Fibroblast of lung (primary cell): Measurements from ENCODE around the gene USP17L11.
"Not testable (repeated sequence)": the region's sequence is repeated elsewhere in the genome, so short reads cannot be mapped to it uniquely, and the experiment has no call there.

ENCODE experiments used
- EZH2 ChIP-seq: IDR thresholded peaks from 2 replicates; pipeline ENCODE4 v1.5.1; 2012; ENCODE audit warnings: low read length, control low read depth, mild to moderate bottlenecking; ENCODE audit errors: missing control alignments
- TF ChIP-seq, protein P1 (sequence below), 2 donors: IDR thresholded peaks in 1 of 2; conservative IDR thresholded peaks in 1 of 2; 1 replicate in 1 of 2; 2 replicates in 1 of 2; pipeline ENCODE4 v1.5.1; 2011 to 2012; ENCODE audit warnings: low read length in 2 of 2, control low read depth in 1 of 2, inconsistent platforms in 1 of 2, low read depth in 1 of 2, mild to moderate bottlenecking in 1 of 2

DNA sequence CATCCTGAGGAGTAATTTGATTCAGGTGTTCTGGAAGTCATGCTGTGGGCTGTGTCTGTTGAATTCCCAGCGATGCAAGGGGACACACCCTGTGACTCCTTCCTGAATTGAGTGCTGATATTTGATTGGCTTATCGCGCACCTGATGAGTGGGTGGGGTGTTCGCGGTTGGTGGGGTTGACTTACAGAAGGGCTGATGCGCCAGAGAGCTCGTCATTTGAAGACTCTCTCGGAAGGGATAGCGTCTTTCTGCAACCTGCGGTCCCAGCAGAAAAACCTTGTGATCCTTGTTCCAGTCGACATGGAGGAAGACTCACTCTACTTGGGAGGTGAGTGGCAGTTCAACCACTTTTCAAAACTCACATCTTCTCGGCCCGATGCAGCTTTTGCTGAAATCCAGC, 4.6 kb downstream of the USP17L11 start, which contains the start of gene USP17L12:
- TF ChIP-seq, protein P1, sequence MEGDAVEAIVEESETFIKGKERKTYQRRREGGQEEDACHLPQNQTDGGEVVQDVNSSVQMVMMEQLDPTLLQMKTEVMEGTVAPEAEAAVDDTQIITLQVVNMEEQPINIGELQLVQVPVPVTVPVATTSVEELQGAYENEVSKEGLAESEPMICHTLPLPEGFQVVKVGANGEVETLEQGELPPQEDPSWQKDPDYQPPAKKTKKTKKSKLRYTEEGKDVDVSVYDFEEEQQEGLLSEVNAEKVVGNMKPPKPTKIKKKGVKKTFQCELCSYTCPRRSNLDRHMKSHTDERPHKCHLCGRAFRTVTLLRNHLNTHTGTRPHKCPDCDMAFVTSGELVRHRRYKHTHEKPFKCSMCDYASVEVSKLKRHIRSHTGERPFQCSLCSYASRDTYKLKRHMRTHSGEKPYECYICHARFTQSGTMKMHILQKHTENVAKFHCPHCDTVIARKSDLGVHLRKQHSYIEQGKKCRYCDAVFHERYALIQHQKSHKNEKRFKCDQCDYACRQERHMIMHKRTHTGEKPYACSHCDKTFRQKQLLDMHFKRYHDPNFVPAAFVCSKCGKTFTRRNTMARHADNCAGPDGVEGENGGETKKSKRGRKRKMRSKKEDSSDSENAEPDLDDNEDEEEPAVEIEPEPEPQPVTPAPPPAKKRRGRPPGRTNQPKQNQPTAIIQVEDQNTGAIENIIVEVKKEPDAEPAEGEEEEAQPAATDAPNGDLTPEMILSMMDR (conservative IDR thresholded peaks at IDR 0.05 in 1 of 2, IDR thresholded peaks at IDR 0.05 in 1 of 2; ENCODE audit: low read depth in 1 of 2, low read length in 2 of 2), result not testable (repeated sequence)
- TF ChIP-seq EZH2, result not testable (repeated sequence)
